Parathyroid adenoma (tissue), 2 donors: ENCODE measurements around the gene CLRN1.

Source experiments
- H2AFZ ChIP-seq: fragments of 300-600 bp; sonication (generic); one replicate; pipeline ENCODE4 v1.7.0; 2017; ENCODE audit warnings: antibody characterized with exemption, mild to moderate bottlenecking
- H3K27ac ChIP-seq: fragments of 300-600 bp; sonication (generic); one replicate; pipeline ENCODE4 v1.7.0; 2017
- H3K27me3 ChIP-seq: fragments of 300-600 bp; sonication (generic); one replicate; pipeline ENCODE4 v1.7.0; 2017; ENCODE audit warnings: low read length; ENCODE audit not compliant: control insufficient read depth, insufficient read depth
- H3K36me3 ChIP-seq: fragments of 300-600 bp; sonication (generic); one replicate; pipeline ENCODE4 v1.7.0; 2017; ENCODE audit warnings: low read length; ENCODE audit not compliant: control insufficient read depth, insufficient read depth
- H3K4me1 ChIP-seq: fragments of 300-600 bp; sonication (generic); one replicate; pipeline ENCODE4 v1.7.0; 2017; ENCODE audit warnings: control low read depth
- H3K4me2 ChIP-seq: fragments of 300-600 bp; sonication (generic); one replicate; pipeline ENCODE4 v1.7.0; 2017; ENCODE audit warnings: low read length
- H3K4me3 ChIP-seq: fragments of 300-600 bp; sonication (generic); one replicate; pipeline ENCODE4 v1.7.0; 2017; ENCODE audit warnings: low read depth, low read length
- H3K79me2 ChIP-seq: fragments of 300-600 bp; sonication (generic); one replicate; pipeline ENCODE4 v1.7.0; 2017; ENCODE audit warnings: control low read depth
- H3K9ac ChIP-seq: fragments of 300-600 bp; sonication (generic); one replicate; pipeline ENCODE4 v1.7.0; 2017; ENCODE audit warnings: mild to moderate bottlenecking
- H3K9me3 ChIP-seq: fragments of 300-600 bp; sonication (generic); one replicate; pipeline ENCODE4 v1.7.0; 2017; ENCODE audit warnings: low read length; ENCODE audit not compliant: control insufficient read depth
- TF ChIP-seq, protein P1 (sequence below): fragments of 300-600 bp; sonication (generic); IDR thresholded peaks from one replicate; pipeline ENCODE4 v1.7.0; 2017; ENCODE audit warnings: antibody characterized with exemption, mild to moderate bottlenecking
- donor health status: primary hyperparathyroidism.

Gene CLRN1

DNA sequence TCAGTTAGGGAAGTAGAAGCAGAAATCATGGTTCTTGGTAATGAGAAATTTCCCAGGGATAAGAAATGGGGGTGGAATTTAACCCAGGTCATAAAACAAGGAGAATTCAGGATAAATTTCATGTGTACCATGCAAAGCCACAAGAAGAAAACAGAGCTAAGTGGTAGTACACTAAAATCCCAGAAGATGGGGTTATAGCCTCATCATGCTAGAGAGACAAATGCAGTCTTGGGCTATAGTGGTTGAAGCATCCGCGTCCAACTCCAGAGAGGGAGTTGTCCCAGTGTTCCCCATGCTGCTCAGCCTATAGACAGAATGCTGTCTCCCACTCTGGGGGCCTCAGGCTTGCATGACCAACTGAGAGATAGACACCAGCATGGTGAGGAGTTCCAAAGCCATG is 36.2 kb upstream of the CLRN1 start:
- H3K36me3 ChIP-seq, result no peaks in the 10 kb centered on the region
- TF ChIP-seq, protein P1, sequence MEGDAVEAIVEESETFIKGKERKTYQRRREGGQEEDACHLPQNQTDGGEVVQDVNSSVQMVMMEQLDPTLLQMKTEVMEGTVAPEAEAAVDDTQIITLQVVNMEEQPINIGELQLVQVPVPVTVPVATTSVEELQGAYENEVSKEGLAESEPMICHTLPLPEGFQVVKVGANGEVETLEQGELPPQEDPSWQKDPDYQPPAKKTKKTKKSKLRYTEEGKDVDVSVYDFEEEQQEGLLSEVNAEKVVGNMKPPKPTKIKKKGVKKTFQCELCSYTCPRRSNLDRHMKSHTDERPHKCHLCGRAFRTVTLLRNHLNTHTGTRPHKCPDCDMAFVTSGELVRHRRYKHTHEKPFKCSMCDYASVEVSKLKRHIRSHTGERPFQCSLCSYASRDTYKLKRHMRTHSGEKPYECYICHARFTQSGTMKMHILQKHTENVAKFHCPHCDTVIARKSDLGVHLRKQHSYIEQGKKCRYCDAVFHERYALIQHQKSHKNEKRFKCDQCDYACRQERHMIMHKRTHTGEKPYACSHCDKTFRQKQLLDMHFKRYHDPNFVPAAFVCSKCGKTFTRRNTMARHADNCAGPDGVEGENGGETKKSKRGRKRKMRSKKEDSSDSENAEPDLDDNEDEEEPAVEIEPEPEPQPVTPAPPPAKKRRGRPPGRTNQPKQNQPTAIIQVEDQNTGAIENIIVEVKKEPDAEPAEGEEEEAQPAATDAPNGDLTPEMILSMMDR, result peak; percentile 31
- no peak overlapping the region for H2AFZ ChIP-seq
- no peak overlapping the region for H3K9ac ChIP-seq
- no peaks in the 10 kb centered on the region for H3K27me3 ChIP-seq
- no peak overlapping the region for H3K4me2 ChIP-seq
- no peaks in the 10 kb centered on the region for H3K9me3 ChIP-seq
- H3K27ac ChIP-seq, result no peak overlapping the region
- no peaks in the 10 kb centered on the region for H3K79me2 ChIP-seq
- H3K4me1 ChIP-seq, result no peaks in the 10 kb centered on the region
- no peak overlapping the region for H3K4me3 ChIP-seq

DNA sequence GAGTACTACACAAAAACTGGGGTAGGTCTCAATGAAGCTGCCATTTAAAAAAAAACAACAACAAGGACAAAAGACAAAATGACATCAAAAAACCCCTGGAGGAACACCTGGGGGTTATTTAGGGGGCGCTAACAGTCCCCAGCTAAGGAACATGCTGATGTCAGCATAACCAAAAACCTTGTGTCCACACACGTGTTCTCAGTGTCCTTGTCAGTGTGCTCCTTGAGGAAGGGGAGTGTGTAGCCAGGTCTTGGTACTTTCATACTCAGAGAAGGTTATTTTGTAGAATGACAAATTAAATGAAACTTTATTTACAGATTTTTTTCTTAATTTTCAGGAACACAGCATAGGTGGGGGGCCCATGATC is 31.2 kb upstream of the CLRN1 start:
- Histone ChIP-seq H3K36me3 (no peaks in the 10 kb centered on the region), H3K27me3 (no peaks in the 10 kb centered on the region), H2AFZ (no peak overlapping the region), H3K9ac (no peak overlapping the region), H3K4me1 (no peaks in the 10 kb centered on the region), H3K27ac (no peak overlapping the region), H3K79me2 (no peaks in the 10 kb centered on the region), H3K9me3 (no peaks in the 10 kb centered on the region), H3K4me2 (no peak overlapping the region), H3K4me3 (no peak overlapping the region)
- TF ChIP-seq, protein P1, result no peak

DNA sequence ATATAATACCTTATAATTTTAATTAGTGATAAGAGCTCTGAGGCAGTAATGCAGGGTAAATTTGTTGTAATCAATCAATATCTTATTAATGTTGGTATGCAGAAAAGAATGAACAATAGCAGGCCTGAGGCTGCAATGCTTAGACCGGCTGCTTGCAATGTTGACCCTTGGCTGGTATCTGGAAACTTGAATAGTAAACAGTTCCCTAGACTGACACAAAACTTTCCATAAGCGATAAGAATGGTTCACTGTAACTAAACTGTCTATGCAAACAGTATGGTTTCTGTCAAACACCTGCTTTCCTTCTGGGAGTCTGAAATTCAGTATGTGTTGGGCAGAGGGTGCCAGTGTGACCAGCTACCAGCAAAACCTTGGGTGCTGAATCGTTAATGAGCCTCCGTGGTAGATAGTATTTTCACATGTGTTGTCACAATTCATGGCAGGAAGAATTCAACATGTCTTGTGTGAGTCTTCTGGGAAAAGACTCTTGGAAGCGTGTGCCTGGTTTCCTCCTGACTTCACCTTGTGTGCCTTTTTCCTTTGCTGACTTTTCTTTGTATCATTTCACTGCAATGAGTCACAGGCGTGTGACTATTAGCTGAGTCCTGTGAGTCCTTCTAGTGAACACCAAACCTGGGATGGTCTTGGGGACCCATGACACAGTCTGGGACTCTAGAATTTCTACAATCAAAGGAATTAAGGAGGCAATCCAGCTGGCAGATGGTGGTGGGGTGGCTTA is 30.7 kb upstream of the CLRN1 start:
- Histone ChIP-seq H3K27me3 (no peaks in the 10 kb centered on the region), H3K4me3 (no peak overlapping the region), H3K27ac (no peak overlapping the region)

DNA sequence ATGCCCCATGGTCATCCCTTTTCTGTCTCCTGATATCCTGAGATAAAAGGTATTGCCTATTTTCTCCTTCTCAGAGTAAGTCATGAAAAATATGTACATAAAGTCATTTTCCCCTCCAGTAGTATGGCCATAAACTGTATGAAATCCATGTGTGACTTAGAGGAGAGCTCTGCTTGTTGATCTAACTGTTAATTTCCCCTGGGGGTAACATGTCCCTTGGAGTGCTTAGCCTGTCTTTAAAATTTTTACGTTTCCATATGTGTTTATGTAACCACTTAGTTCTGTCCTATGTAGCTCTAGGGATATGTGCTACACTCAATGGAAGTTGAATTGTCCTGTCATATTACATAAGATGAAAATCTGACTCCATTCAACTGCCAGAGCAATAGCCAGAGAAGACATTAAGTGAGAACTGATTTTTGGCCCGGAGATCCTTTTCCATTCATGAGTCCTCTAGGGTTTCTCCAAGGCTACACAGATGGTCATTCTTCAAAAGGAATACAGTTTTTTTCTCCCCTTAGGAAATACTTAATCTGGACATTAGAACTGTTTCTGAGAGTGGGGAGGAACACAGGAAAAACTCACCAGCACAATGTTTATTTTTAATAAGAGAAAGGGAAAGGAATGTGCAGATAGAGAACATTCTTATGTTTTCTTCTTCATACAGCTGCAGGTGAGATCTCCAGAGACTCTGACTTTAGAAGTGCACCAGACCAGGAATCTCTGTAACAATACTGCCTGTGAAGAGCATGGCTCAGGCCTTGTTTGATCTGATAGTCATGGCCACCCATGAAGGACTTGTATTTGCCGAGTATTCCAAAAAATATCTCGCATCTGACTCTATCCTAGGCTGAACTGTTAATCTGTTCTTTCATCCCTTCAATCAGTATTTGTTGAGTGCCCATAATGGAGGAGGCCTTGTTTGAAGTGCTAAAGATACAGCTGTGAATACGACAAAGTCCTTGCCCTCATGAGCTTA is 29.8 kb upstream of the CLRN1 start:
- TF ChIP-seq, protein P1, result no peak
- Histone ChIP-seq H2AFZ (no peak overlapping the region), H3K27me3 (no peaks in the 10 kb centered on the region), H3K4me1 (no peaks in the 10 kb centered on the region), H3K4me2 (no peak overlapping the region), H3K9me3 (no peaks in the 10 kb centered on the region), H3K27ac (no peak overlapping the region), H3K9ac (no peak overlapping the region), H3K36me3 (no peaks in the 10 kb centered on the region), H3K4me3 (no peak overlapping the region), H3K79me2 (no peaks in the 10 kb centered on the region)

More for the DNA sequence above, 30.7 kb upstream of the CLRN1 start:
- no peak overlapping the region for H3K4me2 ChIP-seq
- no peak overlapping the region for H2AFZ ChIP-seq
- no peaks in the 10 kb centered on the region for H3K79me2 ChIP-seq
- TF ChIP-seq, protein P1, result no peak
- H3K9me3 ChIP-seq, result no peaks in the 10 kb centered on the region
- H3K4me1 ChIP-seq, result no peaks in the 10 kb centered on the region
- no peaks in the 10 kb centered on the region for H3K36me3 ChIP-seq
- no peak overlapping the region for H3K9ac ChIP-seq
